Upper lobe of left lung (tissue), 4 donors: ENCODE measurements around the gene MBP.

Source experiments
- CTCF ChIP-seq, 6 experiments: fragments of 450-650 bp in 4 of 6; fragments of 200-600 bp in 2 of 6; sonication (generic) in 2 of 6; IDR thresholded peaks; one replicate each; pipeline ENCODE4 v1.5.1; 2016 to 2019; ENCODE audit warnings: antibody characterized with exemption in 6 of 6
- POLR2A ChIP-seq, 4 donors: fragments of 450-650 bp; IDR thresholded peaks; one replicate each; pipeline ENCODE4 v1.5.1; 2016 to 2017; ENCODE audit warnings: antibody characterized with exemption in 4 of 4, mild to moderate bottlenecking in 2 of 4
- POLR2AphosphoS5 ChIP-seq, 2 donors: sonication (generic); formaldehyde crosslinking; IDR thresholded peaks; one replicate each; pipeline ENCODE4 v1.5.1; 2017; ENCODE audit warnings: antibody characterized with exemption in 2 of 2

DNA sequence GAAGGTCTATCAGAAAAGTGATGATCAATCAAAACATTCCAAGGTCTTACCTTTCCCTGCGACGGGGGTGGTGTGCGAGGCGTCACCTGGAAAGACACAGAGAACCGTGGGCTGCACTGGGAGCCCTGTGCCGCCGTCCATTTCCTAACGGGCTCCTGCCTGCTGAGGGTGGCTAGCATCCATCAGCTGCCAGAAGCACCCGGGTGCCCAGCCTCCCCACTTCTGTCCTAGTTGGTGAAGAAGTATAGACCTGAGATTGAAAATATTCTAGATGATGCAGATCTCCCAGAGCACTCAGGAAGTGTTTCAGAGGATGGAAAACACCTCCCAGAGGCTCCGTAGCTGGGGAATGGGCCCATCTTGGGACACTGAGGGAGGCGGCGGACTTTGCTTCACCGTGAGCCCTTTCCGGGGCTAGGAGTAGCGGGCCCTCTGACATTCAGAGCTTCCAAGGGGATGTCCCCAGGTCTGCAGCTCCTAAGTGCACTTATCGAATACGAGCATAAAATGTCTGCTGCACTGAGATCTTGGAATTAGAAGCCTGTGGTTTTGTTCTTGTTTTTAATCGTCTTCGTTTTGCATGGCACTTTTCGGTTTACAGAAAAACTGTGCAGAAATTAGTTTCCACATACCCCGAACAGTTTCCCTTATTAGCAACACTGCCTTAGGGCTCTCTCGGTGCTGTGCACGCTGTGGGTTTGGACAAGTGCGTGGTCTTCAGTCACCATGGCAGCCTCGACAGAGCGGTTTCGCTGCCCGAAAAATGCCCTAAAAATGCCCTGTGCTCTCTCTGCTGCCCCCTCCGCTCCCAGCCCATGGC is 143.5 kb downstream of the MBP start:
- TF ChIP-seq CTCF (IDR thresholded peaks at IDR 0.05) = no peak
- no peak for TF ChIP-seq POLR2AphosphoS5 (IDR thresholded peaks at IDR 0.05)
- TF ChIP-seq POLR2A (IDR thresholded peaks at IDR 0.05) = no peak
